Esophagus squamous epithelium (tissue), 4 donors: ENCODE measurements around the gene PDK2.
A peak's percentile ranks its signal among the peaks of the same experiment; 100 is the strongest.

Experiments used
- CTCF ChIP-seq, 6 experiments: fragments of 450-650 bp in 4 of 6; fragments of 200-600 bp in 2 of 6; sonication (generic) in 2 of 6; IDR thresholded peaks; one replicate each; pipeline ENCODE4 v1.5.1; 2016 to 2019; ENCODE audit warnings: antibody characterized with exemption in 6 of 6, mild to moderate bottlenecking in 4 of 6, moderate library complexity in 4 of 6
- POLR2A ChIP-seq, 4 donors: fragments of 450-650 bp; IDR thresholded peaks; one replicate each; pipeline ENCODE4 v1.6.1; 2017; ENCODE audit warnings: antibody characterized with exemption in 4 of 4, mild to moderate bottlenecking in 4 of 4, moderate library complexity in 3 of 4

- peak in 2 of 6 experiments; percentile 12 to 13 for TF ChIP-seq CTCF (IDR thresholded peaks at IDR 0.05)
- peak in 1 of 4 donors; percentile 15 for TF ChIP-seq POLR2A (IDR thresholded peaks at IDR 0.05)
Measured at GRCh38 chr17:50151937-50152547, 56.9 kb downstream of the PDK2 start.
